Activated naive CD8-positive, alpha-beta T cell treated with anti-CD3 and anti-CD28 coated beads for 36 hours (primary cell): ENCODE data around the gene TSPAN5. TPM values are rescaled to one million over a fixed set of nuclear protein-coding genes. Genes with fewer than 3 reads are reported as not detected.

Experiments
- DNase-seq: peaks from one replicate; pipeline ENCODE4 v3.0.0; 2021
- H3K27ac Mint-ChIP-seq: one replicate; pipeline ENCODE4 v1.8.0; 2022; ENCODE audit warnings: mild to moderate bottlenecking, moderate library complexity, mixed read lengths
- H3K27me3 Mint-ChIP-seq: one replicate; pipeline ENCODE4 v1.8.0; 2022; ENCODE audit warnings: mild to moderate bottlenecking, mixed read lengths
- H3K36me3 Mint-ChIP-seq: one replicate; pipeline ENCODE4 v1.8.0; 2021; ENCODE audit warnings: mild to moderate bottlenecking, mixed read lengths
- H3K4me1 Mint-ChIP-seq: one replicate; pipeline ENCODE4 v1.8.0; 2021; ENCODE audit warnings: mixed read lengths
- H3K4me3 Mint-ChIP-seq: one replicate; pipeline ENCODE4 v1.8.0; 2022; ENCODE audit warnings: mild to moderate bottlenecking, moderate library complexity, mixed read lengths
- H3K9me3 Mint-ChIP-seq: one replicate; pipeline ENCODE4 v1.8.0; 2022; ENCODE audit warnings: mixed read lengths
- total RNA-seq, 2 experiments: library from RNA; stranded (reverse); gene quantifications; one replicate each; pipeline ENCODE4 v1.2.3, GENCODE V29; 2021

Gene TSPAN5
- total RNA-seq, 2 experiments from 2014 or later = 12.3 to 13.7 TPM

DNA sequence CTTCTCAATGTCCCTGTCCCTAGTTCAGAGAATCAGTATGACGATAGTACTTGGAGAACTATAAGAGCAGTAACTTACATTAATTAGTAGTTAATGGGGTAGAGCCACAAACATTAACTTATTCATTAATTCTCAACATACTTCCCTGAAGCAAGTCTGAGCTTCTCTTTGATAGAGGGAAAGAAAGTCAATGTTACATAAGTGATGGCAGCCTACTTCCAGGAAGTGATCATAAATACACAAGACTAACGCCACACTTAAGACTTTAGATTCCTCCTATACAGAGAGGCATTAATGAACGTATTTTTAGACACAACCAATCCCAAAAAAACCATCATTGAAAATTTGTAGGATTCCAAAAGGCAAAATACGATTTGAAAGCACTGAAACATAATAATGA lies 33.8 kb downstream of the TSPAN5 start:
- H3K9me3 Mint-ChIP-seq = peaks cover 3% of the 10 kb centered on the region
- H3K36me3 Mint-ChIP-seq = peaks cover 6% of the 10 kb centered on the region
- DNase-seq = no peak
- H3K4me1 Mint-ChIP-seq = peaks cover 48% of the 10 kb centered on the region
- no peak overlapping the region for H3K27ac Mint-ChIP-seq
- no peaks in the 10 kb centered on the region for H3K27me3 Mint-ChIP-seq
- no peak overlapping the region for H3K4me3 Mint-ChIP-seq

DNA sequence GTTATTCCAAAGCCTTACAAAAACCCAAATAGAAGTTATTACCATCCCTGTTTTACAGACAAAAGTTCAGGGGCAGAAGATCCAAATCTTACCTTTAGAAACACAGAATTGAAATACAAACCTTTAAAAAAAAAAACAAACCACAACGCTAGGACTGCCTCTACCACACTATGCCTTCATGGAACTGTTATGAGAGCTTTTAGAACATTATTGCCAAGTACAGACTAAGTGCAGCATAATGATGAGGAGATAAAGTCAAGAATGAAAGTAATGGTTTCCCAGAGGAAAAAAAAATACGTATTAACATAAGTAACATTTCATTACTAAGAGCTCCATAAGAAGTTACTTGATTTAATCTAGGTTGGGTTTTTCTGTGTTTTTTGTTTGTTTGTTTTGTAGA lies 34.3 kb downstream of the TSPAN5 start:
- Mint-ChIP-seq H3K4me3 (no peak overlapping the region), H3K9me3 (peaks cover 3% of the 10 kb centered on the region), H3K27ac (peak overlapping the region; percentile 42), H3K36me3 (peaks cover 6% of the 10 kb centered on the region), H3K27me3 (no peaks in the 10 kb centered on the region), H3K4me1 (peaks cover 48% of the 10 kb centered on the region)
- no peak for DNase-seq

DNA sequence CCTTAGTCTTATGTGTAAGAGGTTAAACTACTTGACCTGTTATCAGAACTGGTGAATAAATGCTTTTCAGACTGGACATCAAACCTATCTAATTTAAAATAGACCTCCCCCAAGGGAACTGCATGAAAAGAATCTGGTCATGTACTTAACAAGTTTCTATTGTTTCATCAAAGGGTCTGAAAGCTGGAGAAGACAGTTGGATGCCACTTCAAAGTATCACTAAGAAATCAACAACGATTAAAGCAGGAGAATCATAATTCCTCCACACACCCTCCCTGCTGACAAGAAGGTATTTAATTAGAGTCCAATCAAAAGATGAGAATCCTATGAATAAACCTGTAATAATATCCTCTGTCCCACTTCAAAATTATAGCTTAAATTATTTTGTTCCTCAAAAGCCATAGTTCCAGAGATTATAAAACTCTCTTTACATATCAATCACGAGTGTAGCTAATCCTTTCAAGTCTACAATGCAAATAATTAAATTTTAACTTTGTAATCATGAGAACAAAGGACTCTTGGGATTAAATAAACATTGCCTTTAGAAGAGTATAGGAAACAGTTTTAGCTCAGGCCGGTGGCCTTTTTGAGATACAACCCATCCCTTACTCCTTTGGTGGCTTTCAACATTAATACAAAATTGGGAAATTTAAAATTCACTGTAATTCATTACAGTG lies 35.1 kb downstream of the TSPAN5 start:
- no peak overlapping the region for H3K4me3 Mint-ChIP-seq
- peaks cover 3% of the 10 kb centered on the region for H3K9me3 Mint-ChIP-seq
- H3K36me3 Mint-ChIP-seq = peaks cover 3% of the 10 kb centered on the region
- H3K4me1 Mint-ChIP-seq = peaks cover 48% of the 10 kb centered on the region
- H3K27me3 Mint-ChIP-seq = no peaks in the 10 kb centered on the region
- DNase-seq = no peak
- H3K27ac Mint-ChIP-seq = no peak overlapping the region

GRCh38 chr4:98620087-98620784 lies 38.2 kb downstream of the TSPAN5 start:
- Mint-ChIP-seq H3K9me3 (no peaks in the 10 kb centered on the region), H3K4me3 (no peak overlapping the region), H3K36me3 (peaks cover 2% of the 10 kb centered on the region), H3K27me3 (no peaks in the 10 kb centered on the region), H3K27ac (no peak overlapping the region), H3K4me1 (peaks cover 28% of the 10 kb centered on the region)
- no peak for DNase-seq

DNA sequence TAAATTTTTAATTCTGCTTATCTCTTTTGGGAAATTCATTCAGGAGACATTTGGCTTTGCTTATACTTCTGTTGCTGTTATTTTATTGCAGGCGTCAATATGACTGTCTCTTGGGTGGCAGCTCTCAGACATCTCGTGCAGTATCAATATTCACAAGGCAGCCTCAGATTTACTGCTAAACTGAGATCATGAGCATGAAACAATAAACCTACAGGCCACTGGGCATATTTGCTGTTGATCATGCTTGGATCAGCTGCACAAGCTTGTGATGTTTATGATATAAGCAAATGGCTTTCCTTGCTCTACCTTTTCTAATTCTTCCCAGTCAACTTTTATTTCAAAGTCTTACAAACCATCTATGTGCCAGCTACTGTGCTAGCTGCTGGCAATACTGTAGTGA lies 39.2 kb downstream of the TSPAN5 start:
- Mint-ChIP-seq H3K27ac (no peak overlapping the region), H3K4me1 (peaks cover 20% of the 10 kb centered on the region), H3K36me3 (peaks cover 2% of the 10 kb centered on the region), H3K4me3 (no peak overlapping the region), H3K9me3 (no peaks in the 10 kb centered on the region), H3K27me3 (no peaks in the 10 kb centered on the region)
- no peak for DNase-seq

DNA sequence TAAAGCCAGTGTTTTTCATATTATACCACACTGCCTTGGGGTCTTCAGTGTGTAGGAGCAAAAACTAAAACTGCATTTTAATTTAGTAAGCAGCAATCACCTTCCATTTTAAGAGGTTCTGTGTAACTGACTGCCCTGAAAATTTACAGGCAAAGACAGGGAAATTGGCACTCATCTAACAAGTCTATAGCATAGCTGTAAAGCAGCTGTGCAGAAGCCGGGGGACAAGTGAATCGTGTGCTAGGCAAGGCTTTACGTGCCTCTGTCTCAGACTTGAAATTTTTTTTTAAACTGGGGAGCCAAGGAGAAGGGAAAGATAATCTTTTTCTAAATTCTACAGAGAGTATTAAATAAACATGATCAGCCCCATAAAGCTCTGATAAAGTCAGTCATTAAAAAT lies 39.7 kb downstream of the TSPAN5 start:
- H3K4me1 Mint-ChIP-seq = peaks cover 21% of the 10 kb centered on the region
- DNase-seq = no peak
- H3K27me3 Mint-ChIP-seq = no peaks in the 10 kb centered on the region

GRCh38 chr4:98617358-98618047 lies 40.9 kb downstream of the TSPAN5 start:
- H3K36me3 Mint-ChIP-seq = peaks cover 5% of the 10 kb centered on the region
- H3K9me3 Mint-ChIP-seq = no peaks in the 10 kb centered on the region
- no peaks in the 10 kb centered on the region for H3K27me3 Mint-ChIP-seq
- H3K4me1 Mint-ChIP-seq = peaks cover 24% of the 10 kb centered on the region
- no peak overlapping the region for H3K4me3 Mint-ChIP-seq
- no peak for DNase-seq
- no peak overlapping the region for H3K27ac Mint-ChIP-seq

More for the DNA sequence above, 39.7 kb downstream of the TSPAN5 start:
- Mint-ChIP-seq H3K36me3 (peaks cover 2% of the 10 kb centered on the region), H3K4me3 (no peak overlapping the region), H3K9me3 (no peaks in the 10 kb centered on the region), H3K27ac (no peak overlapping the region)

DNA sequence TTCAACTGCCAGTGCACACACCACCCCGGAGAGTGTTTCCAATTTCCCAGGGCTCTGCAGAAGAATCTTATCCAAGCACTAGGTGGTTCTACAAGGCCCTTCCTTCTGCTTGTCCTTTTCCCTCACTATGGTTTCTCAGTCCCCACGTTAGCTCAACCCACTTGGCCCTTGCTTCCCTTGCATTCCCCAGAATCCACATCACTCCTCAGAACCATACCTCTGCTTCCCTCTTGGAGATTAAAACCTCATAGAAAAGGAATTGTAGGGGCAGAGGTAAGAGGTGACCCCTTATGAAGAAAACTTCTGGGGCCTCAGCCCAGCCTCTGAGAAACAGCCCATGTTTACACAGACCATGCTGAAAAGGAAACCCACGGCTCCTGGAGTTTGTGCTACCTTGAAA lies 42.4 kb downstream of the TSPAN5 start:
- Mint-ChIP-seq H3K27me3 (no peaks in the 10 kb centered on the region), H3K36me3 (peaks cover 5% of the 10 kb centered on the region), H3K27ac (no peak overlapping the region), H3K4me3 (no peak overlapping the region), H3K4me1 (peaks cover 25% of the 10 kb centered on the region), H3K9me3 (no peaks in the 10 kb centered on the region)
- DNase-seq = no peak

- Mint-ChIP-seq H3K9me3 (no peaks in the 10 kb centered on the region), H3K4me3 (no peak overlapping the region), H3K27ac (no peak overlapping the region)
These were observed 43.7 kb downstream of the TSPAN5 start for GRCh38 chr4:98614662-98615061.

DNA sequence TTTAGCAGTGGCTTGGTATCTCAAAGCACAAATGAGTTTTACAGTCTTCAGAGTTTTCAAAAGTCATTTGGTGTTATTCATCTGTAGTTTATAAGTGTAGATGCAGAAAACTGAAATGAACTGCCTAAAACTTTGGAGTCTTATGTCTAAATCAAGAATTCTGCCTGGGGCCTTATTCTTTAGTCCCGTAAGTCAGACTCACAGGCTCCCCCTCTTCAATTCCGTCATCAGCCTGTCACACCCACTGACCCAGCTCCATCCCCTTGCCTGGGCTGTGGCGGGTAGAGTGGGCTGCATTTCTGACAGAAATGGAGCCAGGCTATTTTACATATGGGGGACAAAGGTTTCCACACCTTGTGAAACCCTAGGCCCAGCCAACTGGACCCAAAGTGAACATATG lies 44.3 kb downstream of the TSPAN5 start:
- Mint-ChIP-seq H3K27ac (no peak overlapping the region), H3K4me1 (peaks cover 29% of the 10 kb centered on the region), H3K27me3 (no peaks in the 10 kb centered on the region), H3K36me3 (peaks cover 5% of the 10 kb centered on the region), H3K9me3 (no peaks in the 10 kb centered on the region), H3K4me3 (no peak overlapping the region)
- DNase-seq = no peak

More at GRCh38 chr4:98614662-98615061, 43.7 kb downstream of the TSPAN5 start:
- DNase-seq = no peak
- no peaks in the 10 kb centered on the region for H3K27me3 Mint-ChIP-seq
- peaks cover 5% of the 10 kb centered on the region for H3K36me3 Mint-ChIP-seq
- H3K4me1 Mint-ChIP-seq = peaks cover 27% of the 10 kb centered on the region

DNA sequence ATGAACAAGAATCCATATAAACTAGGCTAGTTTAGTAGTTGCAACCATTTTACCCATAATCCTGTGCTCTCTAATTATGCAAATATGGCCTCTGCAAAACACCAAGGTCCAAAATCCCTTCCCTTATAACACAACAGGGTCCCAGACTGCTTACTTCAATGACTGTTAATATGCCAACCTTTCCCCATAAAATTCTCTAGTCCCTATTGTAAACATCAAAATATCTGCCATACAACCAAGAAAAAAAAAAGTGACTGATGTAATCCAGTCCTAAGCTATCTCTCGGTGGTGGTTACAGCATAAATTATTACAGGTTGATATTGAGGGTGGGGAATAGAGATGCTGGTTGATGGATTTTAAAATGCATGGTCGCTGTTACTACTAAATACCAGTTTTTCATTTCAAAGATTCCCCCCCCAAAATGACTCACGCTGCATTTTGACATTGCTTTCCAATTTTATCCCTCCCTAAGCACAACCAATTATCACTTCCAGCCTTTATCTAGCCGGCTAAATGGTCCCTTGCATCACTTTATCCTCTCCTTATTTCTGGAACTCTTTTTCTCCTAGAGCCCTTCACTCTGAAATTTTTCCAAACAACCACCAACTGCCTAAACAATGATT lies 44.8 kb downstream of the TSPAN5 start:
- no peak overlapping the region for H3K27ac Mint-ChIP-seq
- H3K9me3 Mint-ChIP-seq = no peaks in the 10 kb centered on the region
- DNase-seq = no peak
- H3K27me3 Mint-ChIP-seq = no peaks in the 10 kb centered on the region
- H3K36me3 Mint-ChIP-seq = peaks cover 8% of the 10 kb centered on the region
- H3K4me3 Mint-ChIP-seq = no peak overlapping the region
- H3K4me1 Mint-ChIP-seq = peaks cover 33% of the 10 kb centered on the region

DNA sequence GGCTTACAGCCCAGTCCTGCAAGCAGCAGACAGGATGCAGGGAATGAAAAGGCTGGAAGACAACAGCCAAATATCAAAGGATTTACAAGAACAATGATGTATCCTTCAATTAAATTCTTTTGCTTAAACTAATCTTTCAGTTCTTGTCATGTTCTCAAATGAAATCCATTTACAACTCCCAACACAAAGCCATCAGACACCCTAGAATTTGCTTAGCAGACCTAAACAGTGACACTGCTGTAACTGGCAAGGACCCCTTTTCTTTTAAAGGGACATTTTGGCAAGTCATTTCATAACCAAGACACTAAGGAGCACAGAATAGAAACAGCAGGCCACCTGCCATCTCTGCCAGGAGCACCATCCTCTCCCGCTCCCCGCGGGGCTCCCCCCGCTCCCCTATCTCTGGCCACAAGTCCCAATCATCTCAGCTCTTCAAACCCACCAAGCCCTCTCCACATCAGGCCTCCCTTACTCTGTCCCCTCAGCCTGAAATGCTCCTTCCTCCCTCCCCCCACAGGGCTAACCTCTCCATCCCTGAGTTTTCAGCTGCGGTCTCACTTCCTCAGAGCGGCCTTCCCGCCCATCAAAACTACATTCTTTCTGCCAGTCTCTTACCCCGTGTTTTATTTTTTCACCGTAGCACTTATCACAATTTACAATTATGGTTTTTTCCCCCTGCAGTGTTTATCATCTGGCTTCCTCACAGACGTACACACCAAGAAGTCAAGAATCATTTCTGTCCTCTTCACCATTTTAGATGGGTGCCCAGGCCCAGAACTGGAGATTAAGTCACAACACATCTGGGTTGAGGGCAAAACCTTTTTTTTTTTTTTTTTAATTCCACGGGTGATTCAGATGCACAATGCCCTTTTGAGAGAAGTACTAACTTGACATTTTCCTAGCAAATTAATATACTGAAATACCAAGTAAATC lies 45.8 kb downstream of the TSPAN5 start:
- no peaks in the 10 kb centered on the region for H3K27me3 Mint-ChIP-seq
- H3K9me3 Mint-ChIP-seq = no peaks in the 10 kb centered on the region
- H3K4me1 Mint-ChIP-seq = peaks cover 36% of the 10 kb centered on the region
- DNase-seq = no peak
- H3K36me3 Mint-ChIP-seq = peaks cover 12% of the 10 kb centered on the region
- H3K4me3 Mint-ChIP-seq = peak overlapping the region; percentile 26
- peak overlapping the region; percentile 49 for H3K27ac Mint-ChIP-seq

DNA sequence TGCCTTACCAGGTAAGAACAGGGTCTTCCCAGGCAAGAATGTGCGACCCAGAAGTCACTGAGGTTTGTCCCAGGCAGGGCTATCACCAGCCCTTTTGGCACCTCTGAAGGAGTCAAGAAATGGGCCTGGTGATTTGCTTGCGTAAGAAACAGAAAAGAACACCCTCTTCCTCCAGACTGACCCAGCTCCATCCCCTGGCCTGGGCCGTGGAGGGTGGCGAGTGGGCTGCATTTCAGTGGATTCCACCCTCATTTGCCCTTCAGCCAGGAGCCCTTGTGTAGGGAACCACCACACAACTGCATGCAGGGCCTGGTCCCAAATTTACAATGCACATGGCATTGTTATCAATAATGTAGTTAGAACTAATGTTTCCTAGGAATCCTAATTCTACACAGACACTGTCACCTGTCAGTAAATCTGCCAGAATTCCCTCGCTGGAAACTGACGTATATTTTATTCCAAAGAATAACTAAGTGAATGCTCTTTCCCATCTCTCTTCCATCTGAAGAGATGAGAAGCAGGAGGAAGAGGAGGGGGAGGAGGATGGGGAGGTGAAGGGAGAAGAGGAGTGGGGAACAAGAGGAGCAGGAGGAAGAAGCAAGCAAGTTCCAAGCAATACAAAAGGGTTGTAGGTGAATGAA lies 46.6 kb downstream of the TSPAN5 start:
- no peaks in the 10 kb centered on the region for H3K9me3 Mint-ChIP-seq
- no peak overlapping the region for H3K4me3 Mint-ChIP-seq
- peaks cover 36% of the 10 kb centered on the region for H3K4me1 Mint-ChIP-seq
- DNase-seq = no peak
- H3K36me3 Mint-ChIP-seq = peaks cover 12% of the 10 kb centered on the region
- H3K27me3 Mint-ChIP-seq = no peaks in the 10 kb centered on the region
- no peak overlapping the region for H3K27ac Mint-ChIP-seq
